Endothelial cell of hepatic sinusoid (primary cell): ENCODE measurements around the gene PLAGL1.

Experiments used
- in situ Hi-C: cut with HindIII; loops from 2 replicates; pipeline ENCODE4 v1.10.0; 2017; ENCODE audit warnings: low sequenced_read_pairs

The PLAGL1 gene

DNA sequence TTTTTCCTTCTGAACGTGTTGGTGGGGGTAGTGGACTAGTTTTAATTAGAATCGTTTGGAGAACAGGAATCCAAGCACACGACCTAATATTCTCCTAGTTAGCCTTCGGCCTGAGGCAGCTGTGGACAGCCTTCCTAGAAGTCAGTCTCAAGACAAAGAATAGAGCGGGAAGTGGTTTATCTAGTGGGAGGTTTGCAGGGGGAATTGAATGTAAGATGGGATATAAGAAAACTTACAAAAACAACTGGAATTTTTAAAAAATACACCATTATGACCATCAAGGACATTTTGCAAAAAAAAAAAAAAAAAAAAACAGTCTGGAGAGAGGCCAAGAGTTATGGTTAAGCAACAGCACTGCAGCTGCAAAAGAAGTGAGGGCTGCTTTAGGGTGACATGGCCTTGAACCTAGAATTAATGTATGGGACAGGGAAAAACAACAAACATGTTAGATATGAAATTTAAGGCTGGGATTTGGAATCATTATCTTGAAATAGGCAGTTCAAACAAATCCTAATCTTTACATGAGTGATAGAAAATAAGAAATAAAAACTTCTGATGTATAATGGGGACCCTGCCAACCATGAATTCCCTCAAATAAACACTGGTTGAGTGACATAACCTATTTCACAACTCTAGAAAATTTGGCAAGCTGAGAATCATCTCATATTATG, 40.2 kb downstream of the PLAGL1 start:
- in situ Hi-C loops, result loop anchor here (5.0 kb wide), 1 partner anchor 86 kb away; no protein-coding TSS in a partner anchor

DNA sequence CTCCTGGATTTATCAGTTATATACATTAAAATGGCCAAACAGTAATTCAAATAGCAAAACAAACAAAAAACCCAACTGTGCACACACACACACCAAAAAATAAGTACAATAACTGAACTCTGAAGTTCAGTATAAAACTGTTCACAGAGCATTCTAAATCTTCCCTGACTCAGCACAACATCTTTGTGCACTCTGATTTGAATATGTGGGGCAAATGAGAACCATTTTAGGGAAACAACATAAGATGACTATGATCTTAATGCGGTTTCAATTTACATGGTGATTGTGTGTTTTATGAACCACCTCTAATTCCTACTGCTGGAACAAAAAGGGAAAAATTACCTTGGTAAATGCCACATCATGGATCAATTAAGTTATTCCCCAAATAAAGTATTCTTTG, 41.7 kb downstream of the PLAGL1 start:
- in situ Hi-C loops, result loop anchor here (5.0 kb wide), 1 partner anchor 84 kb away; no protein-coding TSS in a partner anchor

- in situ Hi-C loops, result loop anchor here (5.0 kb wide), 1 partner anchor 83 kb away; no protein-coding TSS in a partner anchor
These were observed 42.4 kb downstream of the PLAGL1 start for GRCh38 chr6:143965503-143966171.

DNA sequence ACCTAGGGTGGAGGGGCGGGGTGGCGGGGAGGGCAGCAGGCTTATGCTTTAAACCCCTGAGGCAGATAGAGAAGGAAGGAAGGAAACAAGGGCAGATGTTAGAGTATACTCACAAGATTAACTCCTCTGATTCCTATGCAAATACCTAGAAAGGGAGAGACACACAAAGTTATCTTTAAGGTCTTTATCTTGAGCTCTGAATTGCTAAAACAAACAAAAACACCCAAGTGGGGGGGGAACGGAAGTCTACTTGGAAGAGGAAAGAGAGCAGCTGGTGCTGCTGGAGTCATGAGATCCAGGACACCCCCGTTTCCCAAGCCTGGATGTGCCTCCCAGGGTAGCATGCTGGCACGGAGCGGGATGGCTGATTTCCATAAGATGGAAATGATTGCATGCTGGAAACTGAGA, 43.4 kb downstream of the PLAGL1 start:
- in situ Hi-C loops, result loop anchor here (5.0 kb wide), 1 partner anchor 82 kb away; no protein-coding TSS in a partner anchor

- in situ Hi-C loops, result no loop called here
These were observed 44.7 kb downstream of the PLAGL1 start for GRCh38 chr6:143963158-143963919.

DNA sequence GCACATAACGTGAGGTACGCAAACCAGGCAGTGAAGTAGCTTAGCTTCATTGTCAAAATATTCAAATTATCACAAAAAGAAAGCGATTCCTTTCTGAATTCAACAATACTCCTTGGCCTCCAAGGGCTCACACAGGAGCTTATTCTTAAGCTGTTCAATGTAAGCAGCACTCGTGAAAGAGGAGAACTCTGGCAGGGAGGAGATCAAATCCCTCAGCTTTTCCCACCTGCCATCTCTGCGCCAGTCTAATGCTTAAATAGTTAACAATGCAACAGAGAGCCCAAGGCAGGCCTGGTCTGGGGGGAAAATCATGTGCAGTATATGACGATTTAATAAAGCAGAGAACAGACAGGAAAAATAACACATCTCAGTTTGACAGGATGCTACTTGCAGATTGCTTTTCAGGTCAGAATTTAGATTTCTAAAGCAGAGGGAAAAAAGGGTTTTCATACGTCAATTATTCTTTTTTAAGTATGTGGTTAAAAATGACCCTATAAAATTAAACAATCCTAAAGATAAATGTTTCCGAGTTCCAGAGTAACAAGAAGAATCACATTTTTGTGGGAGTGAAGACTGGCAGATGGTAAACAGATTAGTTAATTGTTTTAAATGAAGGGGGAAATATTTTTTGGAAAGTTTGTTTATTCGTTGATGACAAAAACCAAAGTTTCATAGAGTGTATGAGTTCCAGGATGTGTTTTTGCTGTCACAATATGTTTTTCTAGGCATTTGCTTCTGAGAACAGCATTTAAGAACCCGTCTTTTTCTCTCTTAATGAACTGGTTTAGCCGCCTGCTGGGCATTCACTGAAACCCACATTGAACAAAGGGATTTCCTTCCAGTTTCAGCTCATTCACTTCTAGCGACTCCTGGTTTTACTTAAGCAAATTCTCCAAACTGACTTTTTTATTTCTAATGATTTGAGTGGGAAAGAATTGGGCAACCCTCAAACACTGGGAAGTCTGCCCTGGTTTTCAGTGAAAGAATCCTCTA, 45.9 kb downstream of the PLAGL1 start:
- in situ Hi-C loops, result no loop called here

- in situ Hi-C loops, result no loop called here
These were observed 47.0 kb downstream of the PLAGL1 start for GRCh38 chr6:143961066-143961465.

- in situ Hi-C loops, result no loop called here
These were observed 48.1 kb downstream of the PLAGL1 start for GRCh38 chr6:143959927-143960326.

GRCh38 chr6:143958839-143959399, 49.1 kb downstream of the PLAGL1 start:
- in situ Hi-C loops, result no loop called here

DNA sequence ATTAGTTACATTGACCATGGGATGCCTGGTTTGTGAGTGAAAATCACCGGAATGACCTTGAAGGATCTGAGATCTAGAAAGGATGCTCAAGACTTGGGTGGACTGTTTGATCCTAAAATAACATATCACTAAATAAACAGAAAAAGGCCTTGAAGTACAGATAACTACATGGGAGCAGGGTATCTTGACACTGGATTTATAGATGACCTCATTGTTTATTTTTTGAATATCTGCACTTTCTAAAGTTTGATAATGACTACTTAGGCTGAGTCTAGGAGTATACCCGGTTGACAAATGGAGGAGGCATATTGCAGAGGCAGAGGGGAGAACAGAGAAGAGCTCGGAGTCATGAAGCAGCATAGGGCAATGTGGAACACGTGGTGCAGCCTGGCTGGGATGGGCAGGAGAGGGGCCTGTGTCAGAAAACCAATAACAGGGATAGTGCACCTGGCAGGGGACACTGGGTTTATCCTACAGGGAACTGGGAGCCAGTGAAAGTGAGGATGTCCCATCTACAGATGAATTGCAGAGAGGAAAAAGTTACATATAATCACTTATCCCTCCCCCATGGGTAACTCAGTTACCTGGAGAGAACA, 50.3 kb downstream of the PLAGL1 start:
- in situ Hi-C loops, result no loop called here

DNA sequence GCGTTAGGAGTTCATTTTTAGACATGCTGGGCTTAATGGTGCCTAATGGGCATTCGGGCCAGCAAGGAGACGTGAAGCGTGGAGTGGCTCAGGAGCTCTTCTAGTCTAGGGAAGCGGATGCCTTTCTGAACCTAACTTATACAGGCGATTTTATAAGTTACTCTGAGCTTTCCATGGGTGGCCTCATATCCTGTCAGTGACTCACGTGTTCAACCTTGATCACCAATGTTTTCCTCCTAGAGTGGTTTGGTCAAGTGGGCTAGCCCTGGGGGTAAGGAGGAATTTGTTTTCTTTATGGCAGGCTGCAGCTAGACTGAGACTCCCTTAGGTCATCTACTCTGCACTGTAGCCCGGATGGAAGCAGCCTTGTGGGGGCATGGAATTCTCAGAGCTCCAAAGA, 52.1 kb downstream of the PLAGL1 start:
- in situ Hi-C loops, result no loop called here

DNA sequence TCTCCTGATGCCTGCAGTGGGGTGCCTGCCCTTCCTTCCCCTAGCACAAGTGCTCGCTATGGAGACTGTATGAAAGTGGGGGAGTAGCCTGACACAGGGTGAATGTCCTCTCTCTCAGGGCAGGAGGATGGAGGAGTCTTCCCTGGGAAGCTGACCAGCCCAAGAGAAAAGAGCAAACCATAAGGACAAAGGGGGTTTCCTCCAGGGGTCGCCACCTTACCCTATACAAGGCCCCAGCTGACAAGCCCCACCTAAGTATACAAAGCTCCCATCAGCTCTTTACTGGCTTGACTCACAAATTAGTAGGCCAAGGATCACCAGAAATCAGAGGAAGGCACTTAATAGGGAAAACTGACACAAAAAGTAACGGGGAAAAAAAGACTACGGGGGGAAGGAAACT, 54.1 kb downstream of the PLAGL1 start:
- in situ Hi-C loops, result no loop called here

DNA sequence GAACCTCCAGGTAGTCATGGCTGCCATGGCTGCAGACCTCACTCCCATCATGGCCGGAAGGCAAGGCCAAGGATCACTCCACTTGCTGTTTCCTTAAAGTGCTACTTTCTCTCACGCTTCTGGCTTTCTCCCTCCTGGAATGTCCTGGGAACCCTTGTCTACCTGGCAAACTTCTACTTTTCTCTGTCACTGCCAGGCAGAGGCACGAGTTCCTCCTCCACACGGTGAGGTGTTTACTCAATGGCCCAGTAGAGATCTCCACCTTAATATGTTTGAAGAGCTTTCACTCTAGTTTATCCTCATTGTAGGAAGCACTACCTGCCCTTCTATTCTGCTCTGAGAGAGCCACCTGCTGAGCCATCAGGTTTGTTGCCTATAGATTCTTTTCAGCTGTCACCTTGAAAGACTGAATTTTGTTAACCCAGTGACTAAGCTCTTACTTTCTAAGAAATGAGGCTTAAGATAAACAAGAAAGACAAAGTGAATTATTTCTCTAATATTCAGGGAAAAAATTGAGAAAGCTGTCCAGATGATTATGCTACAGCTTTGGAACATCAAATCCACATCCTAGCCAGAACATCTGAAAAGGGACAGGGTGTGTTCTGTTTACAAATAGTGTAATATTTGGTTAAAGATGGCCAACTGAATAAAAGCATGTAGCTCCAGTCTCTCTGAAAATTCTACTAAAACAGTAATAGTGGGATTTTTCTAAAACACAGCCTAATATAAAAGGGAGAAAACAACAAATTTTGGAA, 54.9 kb downstream of the PLAGL1 start:
- in situ Hi-C loops, result no loop called here

DNA sequence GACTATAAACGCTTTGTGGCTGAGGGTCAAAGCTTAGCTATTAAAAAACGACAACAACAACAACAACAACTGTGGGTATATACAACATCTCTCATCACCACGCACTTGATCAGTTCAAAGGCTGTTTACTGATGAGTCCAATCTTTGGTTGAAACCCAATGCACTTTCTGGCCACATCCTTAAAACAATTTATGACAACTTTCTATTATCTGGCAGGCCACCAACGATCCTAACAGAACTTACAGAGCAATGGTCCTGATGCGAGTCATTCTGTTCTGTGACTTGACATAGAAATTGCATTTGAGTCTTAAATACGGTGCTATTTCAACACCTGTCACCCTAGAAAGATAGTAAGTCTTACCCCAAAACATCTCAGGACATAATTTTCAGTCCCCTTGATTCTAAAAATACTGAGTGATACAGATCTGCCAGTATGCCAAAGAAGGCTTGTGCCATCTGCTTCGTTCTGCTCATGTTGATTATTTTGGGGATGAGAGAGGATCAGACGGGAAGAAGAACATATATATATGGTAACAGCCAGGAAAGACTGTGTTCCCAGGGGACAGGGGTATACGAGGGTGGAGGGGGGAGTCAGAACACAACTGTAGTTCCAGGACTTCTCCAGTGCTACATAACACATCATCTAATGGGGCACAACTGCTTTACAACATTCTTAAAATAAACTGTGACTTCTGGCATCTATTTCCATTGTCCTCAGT, 55.8 kb downstream of the PLAGL1 start:
- in situ Hi-C loops, result no loop called here

DNA sequence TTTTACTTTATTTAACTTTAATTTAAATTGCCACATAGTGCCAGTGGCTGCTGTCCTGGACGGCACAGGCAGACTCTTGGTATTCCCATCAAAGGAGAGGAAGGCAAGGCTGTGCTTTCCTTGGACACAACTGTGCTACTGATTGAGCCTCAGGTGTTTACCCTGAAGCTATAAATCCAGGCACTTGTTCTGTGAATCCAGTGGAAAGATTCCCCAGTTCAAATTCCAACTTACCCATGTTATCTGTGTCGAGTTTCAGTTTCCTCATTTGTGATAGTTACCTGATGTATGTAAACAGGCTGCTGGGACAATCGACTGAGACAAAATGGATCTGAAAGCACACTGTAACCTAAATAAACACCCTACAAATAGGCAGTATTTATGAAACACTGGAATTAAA, 57.2 kb downstream of the PLAGL1 start:
- in situ Hi-C loops, result no loop called here

DNA sequence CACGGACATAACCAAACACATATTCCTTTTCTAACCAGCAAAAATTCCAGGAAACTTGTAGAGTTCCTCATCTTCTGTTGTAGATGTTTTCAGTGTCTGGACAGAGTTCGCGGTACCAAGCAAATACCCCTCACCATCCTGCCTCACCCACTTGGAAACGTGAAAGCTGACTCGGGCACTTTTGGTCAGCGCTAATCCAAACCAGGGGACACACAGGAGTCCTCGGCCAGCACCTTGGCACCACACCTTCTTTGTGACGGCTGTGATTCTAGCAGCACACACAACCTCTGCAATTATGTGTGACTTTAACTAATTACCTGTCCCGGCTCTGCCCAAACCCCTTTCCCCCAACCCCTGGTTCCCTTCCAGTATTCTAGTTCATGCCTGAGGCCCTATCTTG, 58.1 kb downstream of the PLAGL1 start:
- in situ Hi-C loops, result loop anchor here (10.0 kb wide), 1 partner anchor 55 kb away; the partner anchor contains the start of gene PLAGL1

- in situ Hi-C loops, result loop anchor here (10.0 kb wide), 1 partner anchor 55 kb away; the partner anchor contains the start of gene PLAGL1
These were observed 58.5 kb downstream of the PLAGL1 start for GRCh38 chr6:143949535-143949934.

GRCh38 chr6:143948208-143948607, 59.9 kb downstream of the PLAGL1 start:
- in situ Hi-C loops, result loop anchor here (10.0 kb wide), 1 partner anchor 57 kb away; the partner anchor contains the start of gene PLAGL1
